AG09319 (cell line): Measurements from ENCODE around the gene LNP1.

Experiments used
- DNase-seq: peaks from one replicate; pipeline ENCODE4 v3.0.0-alpha.2; 2010; ENCODE audit warnings: low read depth; ENCODE audit errors: extremely low read depth
- CTCF ChIP-seq: IDR thresholded peaks from 2 replicates; pipeline ENCODE4 v1.5.1; 2011; ENCODE audit warnings: low read depth, mild to moderate bottlenecking, inconsistent platforms, low read length, moderate library complexity

The LNP1 gene

GRCh38 chr3:100407977-100408532 lies 6.7 kb downstream of the LNP1 start:
- no peak for TF ChIP-seq CTCF
- DNase-seq = no peak

GRCh38 chr3:100411091-100411982 lies 10.0 kb downstream of the LNP1 start:
- no peak for DNase-seq
- no peak for TF ChIP-seq CTCF

GRCh38 chr3:100412912-100413590 lies 11.7 kb downstream of the LNP1 start:
- TF ChIP-seq CTCF = no peak
- no peak for DNase-seq

GRCh38 chr3:100413613-100414012 lies 12.3 kb downstream of the LNP1 start:
- no peak for TF ChIP-seq CTCF
- DNase-seq = no peak

GRCh38 chr3:100416176-100416575 lies 14.8 kb downstream of the LNP1 start:
- DNase-seq = no peak

GRCh38 chr3:100416863-100417262 lies 15.5 kb downstream of the LNP1 start:
- TF ChIP-seq CTCF = no peak
- DNase-seq = no peak

More at GRCh38 chr3:100416176-100416575, 14.8 kb downstream of the LNP1 start:
- no peak for TF ChIP-seq CTCF

GRCh38 chr3:100419406-100419805 lies 18.1 kb downstream of the LNP1 start:
- DNase-seq = no peak
- TF ChIP-seq CTCF = no peak
